ENCODE measurements around the gene CSRNP3.

The CSRNP3 gene

DNA sequence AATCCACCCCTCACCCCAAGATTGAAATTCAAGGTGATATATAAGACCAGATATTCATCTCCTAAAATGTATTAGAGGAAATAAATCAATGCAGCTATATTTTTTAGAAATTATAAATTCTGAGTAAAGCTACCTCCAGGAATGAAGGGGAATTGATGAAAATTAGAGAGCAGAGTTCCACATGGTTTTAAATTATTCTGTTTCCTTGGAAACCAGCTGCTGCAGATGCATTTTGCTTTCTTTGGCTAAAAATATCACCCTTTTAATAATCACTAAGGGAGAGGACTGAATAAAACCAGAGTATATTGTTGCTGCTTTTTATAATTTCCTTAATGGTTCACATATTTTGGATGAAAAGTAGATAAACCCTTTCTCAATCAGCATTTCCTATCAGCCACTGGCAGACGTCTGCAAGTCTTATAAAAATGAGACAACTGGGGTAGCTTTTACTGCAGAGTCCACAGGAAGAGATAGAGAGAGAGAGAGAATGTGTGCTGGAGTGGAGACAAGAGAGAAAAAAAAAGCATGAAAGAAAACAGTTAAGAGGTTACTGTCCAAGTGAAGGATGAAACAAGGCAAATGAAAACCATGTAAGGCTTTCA lies 2.0 kb downstream of the CSRNP3 start:
- no peak for DNase-seq

GRCh38 chr2:165472922-165473321 lies 3.4 kb downstream of the CSRNP3 start:
- DNase-seq = no peak

GRCh38 chr2:165474619-165475276 lies 5.2 kb downstream of the CSRNP3 start:
- DNase-seq = no peak

GRCh38 chr2:165475277-165476004 lies 5.9 kb downstream of the CSRNP3 start:
- no peak for DNase-seq

GRCh38 chr2:165479856-165480255 lies 10.4 kb downstream of the CSRNP3 start:
- no peak for DNase-seq

- DNase-seq = no peak
Measured at GRCh38 chr2:165494573-165494972, 25.1 kb downstream of the CSRNP3 start.

DNA sequence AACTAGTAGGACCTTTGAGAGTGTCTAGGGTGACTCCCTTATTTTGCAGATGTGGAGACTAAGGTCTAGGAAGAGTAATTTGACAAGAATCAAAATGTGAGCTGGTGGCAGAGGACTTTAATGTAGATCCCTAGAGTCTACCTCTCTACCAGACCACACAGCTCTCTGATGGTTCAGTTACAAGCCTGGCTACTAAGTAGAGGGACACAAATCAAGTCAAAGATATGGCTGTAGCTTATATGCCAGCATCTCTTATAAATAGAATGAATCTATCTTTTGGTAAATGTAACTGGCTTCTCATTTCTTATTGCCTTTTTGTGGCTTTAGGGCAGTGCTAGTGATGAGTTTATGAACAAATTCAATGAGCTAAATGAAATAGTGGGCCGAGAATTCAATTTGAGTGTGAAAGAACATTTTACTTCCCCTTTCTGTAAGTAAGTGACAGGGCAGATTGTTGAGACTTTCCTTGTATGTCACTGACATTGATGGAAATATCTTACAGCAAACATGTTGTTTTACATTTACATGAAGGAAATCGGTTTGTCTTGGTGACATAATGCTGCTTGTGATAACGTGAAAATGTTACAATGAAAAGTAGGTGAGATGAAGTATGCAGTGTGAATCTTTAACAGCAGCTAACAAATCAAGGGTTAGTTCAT lies 28.3 kb downstream of the CSRNP3 start:
- DNase-seq = no peak

GRCh38 chr2:165499131-165499530 lies 29.6 kb downstream of the CSRNP3 start:
- DNase-seq = no peak

DNA sequence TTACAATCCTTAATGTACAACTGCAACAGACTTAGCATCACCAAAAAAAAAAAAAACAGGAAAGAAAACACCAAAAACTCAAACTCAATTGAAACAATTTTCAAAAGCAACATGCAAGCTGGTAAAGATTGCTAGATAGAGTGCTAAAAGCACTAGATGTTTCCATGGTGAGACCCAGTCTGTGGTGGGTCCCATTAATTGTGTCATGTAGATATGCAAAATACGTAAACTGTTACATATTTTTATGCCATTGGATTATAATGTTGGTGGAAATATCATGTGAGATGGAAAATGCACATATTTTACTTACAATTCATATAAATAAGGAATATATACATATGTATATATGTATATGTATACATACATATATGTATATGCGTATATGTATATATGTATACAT lies 30.5 kb downstream of the CSRNP3 start:
- no peak for DNase-seq

- DNase-seq = no peak
Measured at GRCh38 chr2:165500816-165501215, 31.3 kb downstream of the CSRNP3 start.

- DNase-seq = no peak
Measured at GRCh38 chr2:165505514-165505913, 36.0 kb downstream of the CSRNP3 start.

DNA sequence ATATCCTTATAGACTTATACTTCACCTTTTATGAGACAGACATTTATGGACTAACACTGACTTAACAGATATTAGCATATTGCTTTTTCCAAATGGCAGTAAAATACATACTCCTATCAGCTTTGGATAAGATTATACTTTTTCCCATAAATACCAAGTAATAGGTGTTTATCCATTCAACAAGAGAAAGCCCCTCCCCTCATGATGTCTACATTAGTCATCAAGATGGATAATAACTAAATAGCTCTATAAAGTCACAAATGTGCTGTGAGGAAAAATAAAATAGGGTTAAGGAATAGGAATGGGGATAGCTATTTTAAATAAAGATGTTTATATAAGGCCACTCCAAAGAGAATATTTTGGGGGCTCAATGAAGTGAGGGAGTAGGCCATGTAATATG lies 39.4 kb downstream of the CSRNP3 start:
- no peak for DNase-seq

- DNase-seq = no peak
Measured at GRCh38 chr2:165513479-165513878, 44.0 kb downstream of the CSRNP3 start.

DNA sequence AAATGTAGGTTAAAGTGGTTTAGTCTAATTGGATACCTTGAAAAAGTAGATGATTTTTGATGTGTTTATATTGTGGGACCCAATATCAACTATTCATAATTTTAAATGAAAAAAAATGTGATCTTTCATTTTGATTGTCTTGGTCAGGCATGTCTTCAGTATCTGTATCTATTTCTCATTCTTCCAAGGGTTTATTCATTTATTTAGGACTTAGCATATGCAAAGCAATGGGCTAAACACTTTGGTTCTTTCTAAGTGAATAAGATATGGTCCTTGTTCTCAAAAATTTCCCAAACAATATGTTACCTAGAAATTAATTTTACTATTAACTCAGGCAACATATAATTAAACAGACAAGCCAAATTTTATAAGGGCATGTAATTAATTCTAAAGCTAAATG lies 49.1 kb downstream of the CSRNP3 start:
- DNase-seq = no peak

DNA sequence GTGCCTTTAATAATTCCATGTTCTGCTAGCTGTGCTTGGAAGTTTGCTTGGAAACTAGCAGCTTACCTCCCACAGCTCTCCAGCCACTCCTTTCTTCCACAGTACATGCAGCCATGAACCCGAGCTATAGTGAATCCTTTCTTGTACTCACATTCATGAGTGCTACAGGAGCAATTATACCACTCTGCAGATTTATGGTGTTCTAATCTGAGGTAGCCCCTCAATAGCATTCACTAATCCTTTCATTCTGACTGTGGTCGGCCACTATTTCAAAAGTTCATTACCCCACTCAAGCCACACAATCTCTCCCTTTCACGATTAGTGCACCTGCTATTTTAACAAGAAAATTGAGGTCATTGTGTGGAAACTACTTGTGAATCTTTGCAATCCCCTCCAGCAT lies 53.2 kb downstream of the CSRNP3 start:
- no peak for DNase-seq

DNA sequence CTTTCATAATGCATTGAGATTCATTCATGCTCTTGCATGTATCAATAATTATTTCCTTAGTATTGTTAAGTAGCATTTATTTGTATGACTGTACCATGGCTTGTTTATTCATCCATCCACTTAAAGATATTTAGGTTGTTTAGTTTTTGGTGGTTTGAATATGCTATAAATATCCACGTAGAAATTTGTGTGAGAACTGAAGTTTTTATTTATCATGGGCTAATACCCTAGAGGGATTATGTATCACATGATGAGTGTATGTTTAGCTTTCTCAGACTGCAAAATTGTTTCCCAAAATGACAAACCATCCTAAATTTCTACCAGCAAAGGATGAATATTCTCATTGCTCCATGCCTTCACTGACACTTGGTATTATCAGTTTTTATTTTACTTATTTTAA lies 55.2 kb downstream of the CSRNP3 start:
- DNase-seq = no peak

- no peak for DNase-seq
Measured at GRCh38 chr2:165528691-165529090, 59.2 kb downstream of the CSRNP3 start.

DNA sequence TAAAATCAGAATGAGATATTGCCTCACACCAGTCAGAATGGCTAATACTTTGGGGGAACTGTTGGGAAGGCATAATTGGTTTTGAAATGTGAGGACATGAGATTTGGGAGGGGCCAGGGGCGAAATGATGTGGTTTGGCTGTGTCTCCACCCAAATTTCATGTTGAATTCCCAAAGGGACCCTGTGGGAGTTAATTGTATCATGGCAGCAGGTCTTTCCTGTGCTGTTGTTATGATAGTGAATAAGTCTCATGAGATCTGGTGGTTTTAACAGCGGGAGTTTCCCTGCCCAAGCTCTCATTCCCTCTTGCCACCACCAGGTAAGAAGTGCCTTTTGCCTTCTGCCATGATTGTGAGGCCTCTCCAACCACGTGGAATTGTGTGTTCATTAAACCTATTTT lies 59.6 kb downstream of the CSRNP3 start:
- no peak for DNase-seq

- DNase-seq = no peak
Measured at GRCh38 chr2:165533331-165533730, 63.8 kb downstream of the CSRNP3 start.

- no peak for DNase-seq
Measured at GRCh38 chr2:165535471-165535870, 66.0 kb downstream of the CSRNP3 start.

DNA sequence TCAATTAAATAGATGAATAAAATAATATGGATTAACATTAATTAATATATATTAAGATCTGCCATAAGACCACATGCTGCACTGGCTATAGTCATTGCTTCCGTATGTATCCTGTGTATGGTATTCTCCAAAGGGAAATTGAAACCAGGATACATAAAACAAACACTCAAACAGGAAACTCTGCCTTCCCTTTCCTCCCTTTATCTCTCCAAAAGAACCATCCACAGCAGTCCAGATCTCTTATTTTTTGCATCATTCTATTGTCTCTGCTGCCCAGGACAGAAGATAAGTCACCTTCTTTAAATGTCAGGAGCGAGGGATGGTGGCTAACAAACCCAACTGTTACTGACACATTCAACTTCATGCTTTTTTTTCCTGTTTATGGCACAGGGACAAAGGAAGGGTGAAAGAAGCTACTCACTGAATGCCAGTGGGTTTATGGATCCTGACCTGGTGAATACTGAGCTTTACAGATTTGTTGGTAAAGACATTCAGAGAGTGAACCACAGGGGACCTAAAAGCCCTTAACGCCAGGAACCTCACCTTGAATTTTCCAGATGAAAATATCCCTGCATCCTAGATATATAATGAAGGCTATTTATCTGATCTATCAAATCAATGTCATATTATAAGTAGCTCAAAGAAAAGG lies 67.5 kb downstream of the CSRNP3 start:
- no peak for DNase-seq

DNA sequence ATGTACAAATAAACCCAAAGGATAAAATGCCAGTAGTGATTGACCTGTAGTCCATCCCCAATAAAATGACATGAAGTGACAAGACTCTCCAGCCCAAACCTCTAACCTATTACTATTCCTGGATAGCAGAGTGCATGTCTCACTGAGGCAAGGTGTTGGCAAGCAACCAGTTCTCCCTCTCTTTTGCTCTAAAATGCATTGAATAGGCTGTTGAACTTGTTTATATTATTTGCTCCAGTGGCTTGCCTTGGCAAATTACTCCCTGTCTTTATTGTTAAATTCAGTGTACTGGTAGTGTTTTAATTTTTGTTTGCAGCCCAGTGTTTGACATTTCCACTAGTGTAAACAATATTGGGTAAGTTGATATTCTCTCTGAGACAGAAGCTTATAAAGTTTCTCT lies 70.5 kb downstream of the CSRNP3 start:
- DNase-seq = no peak

- no peak for DNase-seq
Measured at GRCh38 chr2:165544897-165545296, 75.4 kb downstream of the CSRNP3 start.

Data from cortex of kidney (tissue), 1 donor.